HG03378 (cell line): ENCODE measurements around the gene NFIC.

Experiments
- ATAC-seq: cut with Tn5 transposase; IDR thresholded peaks from one replicate; pipeline ENCODE4 v1.9.1; 2021; ENCODE audit warnings: mild to moderate bottlenecking, moderate library complexity; ENCODE audit not compliant: unreplicated experiment

Gene NFIC

GRCh38 chr19:3464587-3465235, 98.3 kb downstream of the NFIC start:
- no peak for ATAC-seq

GRCh38 chr19:3465552-3465951, 99.2 kb downstream of the NFIC start:
- ATAC-seq: no peak

- no peak for ATAC-seq
Measured at GRCh38 chr19:3466635-3467034, 100.3 kb downstream of the NFIC start.

DNA sequence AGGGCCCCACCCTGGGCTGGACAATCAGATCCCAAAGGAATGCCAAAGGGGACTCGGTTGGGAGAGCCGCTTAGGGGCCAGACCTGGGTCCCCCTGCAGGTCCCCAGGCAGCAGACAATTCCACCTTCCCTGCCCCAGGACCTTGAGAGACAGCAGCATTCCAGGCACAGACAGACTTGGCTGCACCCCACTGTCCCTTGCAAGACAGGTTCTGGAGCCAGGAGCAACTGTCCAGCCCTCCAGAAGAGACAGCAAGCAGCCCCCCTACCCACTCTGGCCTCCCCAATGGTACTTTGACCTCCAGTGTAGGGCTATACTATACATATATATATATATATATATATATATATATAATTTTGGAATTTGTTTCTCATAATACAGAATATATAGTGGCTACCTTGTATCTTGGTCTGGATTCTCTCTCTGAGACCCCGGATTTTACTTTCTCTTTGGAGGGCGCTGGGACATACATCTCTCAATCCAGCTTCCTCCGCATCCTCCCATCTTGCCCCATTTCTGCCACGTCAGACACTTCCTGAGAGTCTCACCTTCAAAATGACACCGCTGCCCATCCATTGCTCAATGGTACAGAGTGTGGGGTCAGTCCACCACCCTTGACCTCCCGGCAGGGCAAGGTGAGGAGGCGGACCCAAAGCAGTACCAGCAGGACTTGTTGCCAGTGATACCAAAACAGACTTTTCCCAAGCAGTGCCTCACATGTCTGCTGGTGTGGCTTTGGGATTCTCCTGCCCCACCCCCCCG, 101.2 kb downstream of the NFIC start:
- no peak for ATAC-seq

- no peak for ATAC-seq
Measured at GRCh38 chr19:3468211-3468610, 101.8 kb downstream of the NFIC start.

GRCh38 chr19:3469638-3470499, 103.5 kb downstream of the NFIC start:
- ATAC-seq: no peak

DNA sequence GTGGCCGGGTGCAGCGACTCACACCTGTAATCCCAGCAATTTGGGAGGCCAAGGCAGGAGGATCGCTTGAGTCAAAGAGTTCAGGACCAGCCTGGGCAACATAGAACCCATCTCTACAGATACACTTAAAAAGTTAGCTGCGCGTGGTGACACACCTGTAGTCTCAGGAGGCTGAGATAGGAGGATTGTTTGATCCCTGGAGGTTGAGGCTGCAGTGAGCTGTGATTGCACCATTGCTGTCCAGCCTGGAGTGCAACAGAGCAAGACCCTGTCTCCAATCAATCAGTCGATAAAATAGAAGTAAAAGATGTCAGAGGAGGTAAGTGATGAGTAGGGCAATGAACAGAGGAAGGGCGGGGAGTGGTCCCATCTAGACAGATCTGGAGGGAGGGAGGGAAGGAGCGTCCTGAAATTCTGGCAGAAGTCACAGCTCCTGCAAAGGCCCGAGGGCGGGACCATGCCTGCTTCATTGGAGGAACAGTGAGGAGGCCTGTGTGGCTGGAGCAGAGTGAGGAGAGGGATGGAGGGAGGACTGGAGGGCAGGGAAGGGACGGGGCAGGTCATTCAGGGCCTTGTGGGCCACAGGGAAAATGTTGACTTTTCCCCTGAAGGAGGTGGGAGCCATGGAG, 104.2 kb downstream of the NFIC start:
- ATAC-seq: no peak

GRCh38 chr19:3471954-3472655, 105.7 kb downstream of the NFIC start:
- no peak for ATAC-seq

GRCh38 chr19:3474010-3474409, 107.6 kb downstream of the NFIC start:
- ATAC-seq: no peak

- no peak for ATAC-seq
Measured at GRCh38 chr19:3474614-3475013, 108.2 kb downstream of the NFIC start.

DNA sequence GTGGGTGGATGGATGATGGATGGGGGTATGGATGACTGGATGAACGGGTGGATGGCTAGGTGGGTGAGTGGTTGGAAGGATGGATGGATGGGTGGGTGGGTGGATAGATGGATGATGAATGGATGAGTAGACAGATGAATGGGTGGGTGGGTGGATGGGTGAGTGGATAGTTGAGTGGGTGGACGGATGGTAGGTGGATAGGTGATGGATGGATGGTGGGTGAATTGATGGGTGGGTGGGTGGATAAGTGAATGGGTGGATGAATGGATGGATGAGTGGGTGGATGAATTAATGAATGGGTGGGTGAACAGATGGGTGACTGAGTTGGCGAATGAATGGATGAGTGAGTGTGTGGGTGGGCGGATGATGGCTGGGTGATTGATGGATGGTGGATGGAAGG, 109.1 kb downstream of the NFIC start:
- ATAC-seq: no peak

DNA sequence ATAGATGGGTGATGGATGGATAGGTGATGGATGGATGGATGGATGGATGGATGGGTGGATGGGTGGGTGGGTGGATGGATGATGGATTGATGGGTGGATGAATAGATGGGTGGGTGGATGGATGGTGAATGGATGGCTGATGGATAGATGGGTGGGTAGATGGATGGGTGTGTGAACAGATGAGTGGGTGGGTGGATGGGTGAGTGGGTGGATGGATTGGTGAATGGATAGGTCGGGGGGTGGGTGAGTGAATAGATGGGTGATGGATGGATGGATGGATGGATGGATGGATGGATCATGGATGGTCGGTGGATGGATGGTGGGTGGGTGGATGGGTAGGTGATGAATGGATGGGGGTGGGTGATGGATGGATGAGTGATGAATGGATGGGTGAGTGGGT, 110.4 kb downstream of the NFIC start:
- ATAC-seq: no peak

DNA sequence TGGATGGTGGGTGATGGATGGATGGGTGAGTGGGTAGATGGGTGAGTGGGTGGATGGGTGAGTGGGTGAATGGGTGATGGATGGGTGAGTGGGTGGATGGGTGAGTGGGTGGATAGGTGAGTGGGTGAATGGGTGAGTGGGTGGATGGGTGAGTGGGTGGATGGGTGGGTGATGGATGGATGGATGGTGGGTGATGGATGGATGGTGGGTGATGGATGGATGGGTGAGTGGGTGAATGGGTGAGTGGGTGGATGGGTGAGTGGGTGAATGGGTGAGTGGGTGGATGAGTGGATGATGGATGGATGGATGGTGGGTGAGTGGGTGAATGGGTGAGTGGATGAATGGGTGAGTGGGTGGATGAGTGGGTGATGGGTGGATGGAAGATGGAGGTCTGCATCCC, 111.1 kb downstream of the NFIC start:
- ATAC-seq: no peak

DNA sequence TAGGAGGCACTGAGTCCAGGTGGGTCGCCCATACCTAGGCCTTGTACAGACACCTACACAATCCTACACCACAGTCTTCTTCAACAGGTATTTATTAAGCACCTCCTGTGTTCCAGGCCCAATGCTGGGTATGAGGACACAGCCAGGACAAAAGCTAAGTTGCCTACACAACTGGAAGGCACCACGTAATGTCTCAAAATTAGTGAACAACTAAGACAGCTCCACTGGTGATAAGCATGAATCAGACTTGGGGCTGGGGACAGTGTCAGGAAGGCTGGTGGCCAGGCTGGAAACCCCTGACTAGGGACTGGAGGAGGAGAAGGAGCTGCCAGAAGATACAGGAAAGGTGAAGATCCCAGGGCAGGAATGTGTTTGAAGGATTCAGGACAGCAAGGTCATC, 111.6 kb downstream of the NFIC start:
- no peak for ATAC-seq

DNA sequence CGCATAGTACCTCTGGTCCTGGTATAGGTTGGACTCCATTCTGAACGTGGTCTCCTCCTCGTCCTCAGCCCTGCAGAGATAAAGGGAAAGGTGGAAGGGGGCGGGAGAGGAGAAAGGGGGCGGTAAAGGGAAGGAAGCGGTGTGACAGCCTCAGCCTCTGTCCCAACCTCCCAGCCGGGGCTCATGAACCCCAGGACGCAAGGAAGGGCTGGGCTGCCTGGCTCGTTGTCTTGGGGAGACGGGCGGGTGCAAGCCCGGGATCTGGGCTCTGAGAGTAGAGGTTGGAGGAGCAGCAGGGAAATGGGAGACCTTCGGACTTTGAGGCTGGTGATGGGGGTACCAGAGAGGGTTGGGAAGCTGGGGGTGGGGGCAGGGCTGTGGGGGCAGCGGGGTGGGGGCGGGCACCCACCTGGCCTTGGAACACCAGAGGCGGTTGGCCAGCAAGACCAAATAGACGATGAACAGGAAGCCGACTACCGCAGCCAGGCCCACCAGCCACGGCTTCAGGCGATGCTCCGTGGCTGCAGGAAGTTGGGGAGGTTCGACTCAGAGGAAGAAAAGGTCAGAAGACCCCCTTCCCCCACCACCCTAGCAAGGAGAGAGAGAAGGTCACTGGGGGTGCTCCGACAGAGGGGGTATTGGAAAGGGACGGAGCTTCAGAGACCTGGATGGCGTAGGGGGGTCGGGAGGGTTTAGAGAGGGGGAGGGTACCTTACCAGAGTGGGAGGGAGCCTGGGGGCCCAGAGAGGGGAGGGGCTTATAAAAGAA, 112.2 kb downstream of the NFIC start:
- ATAC-seq: no peak

- ATAC-seq: no peak
Measured at GRCh38 chr19:3479177-3479833, 112.9 kb downstream of the NFIC start.

GRCh38 chr19:3479834-3480215, 113.4 kb downstream of the NFIC start:
- no peak for ATAC-seq

GRCh38 chr19:3480383-3481091, 114.2 kb downstream of the NFIC start, which contains the start of gene SMIM24:
Gene SMIM24, minus strand, starts transcription at chr19:3480525. Its CDS starts 62 bp downstream, at chr19:3480463.
- no peak for ATAC-seq
